HuH-7 (cell line): Measurements from ENCODE around the gene LPIN1.
A peak's percentile ranks its signal among the peaks of the same experiment; 100 is the strongest.
"Not testable (repeated sequence)": the region's sequence is repeated elsewhere in the genome, so short reads cannot be mapped to it uniquely, and the experiment has no call there.

ENCODE experiments used
- DNase-seq: peaks from one replicate; pipeline ENCODE4 v3.0.0; 2011; ENCODE audit warnings: low spot score

LPIN1 gene

GRCh38 chr2:11812466-11813248 is 66.2 kb downstream of the LPIN1 start:
- DNase-seq, result no peak

- DNase-seq, result not testable (repeated sequence)
Observed at GRCh38 chr2:11813345-11813744, 66.9 kb downstream of the LPIN1 start.

GRCh38 chr2:11813951-11814350 is 67.5 kb downstream of the LPIN1 start:
- DNase-seq, result no peak

GRCh38 chr2:11814979-11815510 is 68.6 kb downstream of the LPIN1 start:
- DNase-seq, result no peak

- DNase-seq, result not testable (repeated sequence)
Observed at GRCh38 chr2:11816935-11817334, 70.5 kb downstream of the LPIN1 start.

GRCh38 chr2:11819235-11819729 is 72.8 kb downstream of the LPIN1 start:
- DNase-seq, result no peak

GRCh38 chr2:11820650-11821049 is 74.2 kb downstream of the LPIN1 start:
- no peak for DNase-seq

- DNase-seq, result no peak
Observed at GRCh38 chr2:11821705-11822104, 75.3 kb downstream of the LPIN1 start.

- not testable (repeated sequence) for DNase-seq
Observed at GRCh38 chr2:11822359-11822745, 75.9 kb downstream of the LPIN1 start.

GRCh38 chr2:11822746-11823451 is 76.5 kb downstream of the LPIN1 start:
- no peak for DNase-seq

- no peak for DNase-seq
Observed at GRCh38 chr2:11824901-11825828, 78.7 kb downstream of the LPIN1 start.

GRCh38 chr2:11827547-11827946 is 81.1 kb downstream of the LPIN1 start:
- no peak for DNase-seq

GRCh38 chr2:11828933-11829323 is 82.5 kb downstream of the LPIN1 start:
- DNase-seq, result no peak

- DNase-seq, result peak; percentile 50
Observed at GRCh38 chr2:11829324-11829946, 83.0 kb downstream of the LPIN1 start.

- peak; percentile 63 for DNase-seq
Observed at GRCh38 chr2:11829947-11830707, 83.7 kb downstream of the LPIN1 start.

- no peak for DNase-seq
Observed at GRCh38 chr2:11830708-11831301, 84.4 kb downstream of the LPIN1 start.

GRCh38 chr2:11831415-11831814 is 85.0 kb downstream of the LPIN1 start:
- no peak for DNase-seq

GRCh38 chr2:11832531-11832930 is 86.1 kb downstream of the LPIN1 start:
- no peak for DNase-seq

- DNase-seq, result no peak
Observed at GRCh38 chr2:11833601-11834000, 87.2 kb downstream of the LPIN1 start.

GRCh38 chr2:11835403-11835802 is 89.0 kb downstream of the LPIN1 start:
- DNase-seq, result no peak
